ENCODE data around the gene RAPSN. TPM values are rescaled to one million over a fixed set of nuclear protein-coding genes. Genes with fewer than 3 reads are reported as not detected.

RAPSN gene
- total RNA-seq, 1 donor from 2014 or later: 0.16 TPM

GRCh38 chr11:47406896-47407745 lies 41.8 kb downstream of the RAPSN start:
- TF ChIP-seq CTCF (conservative IDR thresholded peaks at IDR 0.05): no peak
- Mint-ChIP-seq H3K4me1 (peaks cover 19% of the 10 kb centered on the region), H3K4me3 (peak overlapping the region; percentile 92), H3K27ac (ENCODE audit: unreplicated experiment) (peak overlapping the region; percentile 94), H3K9me3 (no peaks in the 10 kb centered on the region), H3K27me3 (ENCODE audit: low read depth) (no peaks in the 10 kb centered on the region), H3K36me3 (ENCODE audit: low read depth) (no peaks in the 10 kb centered on the region)
- no peak for DNase-seq (ENCODE audit: low read depth, low spot score)

GRCh38 chr11:47403571-47403970 lies 45.4 kb downstream of the RAPSN start:
- Mint-ChIP-seq H3K4me3 (no peak overlapping the region), H3K36me3 (ENCODE audit: low read depth) (no peaks in the 10 kb centered on the region), H3K4me1 (peaks cover 21% of the 10 kb centered on the region), H3K9me3 (no peaks in the 10 kb centered on the region), H3K27ac (ENCODE audit: unreplicated experiment) (peak overlapping the region; percentile 22), H3K27me3 (ENCODE audit: low read depth) (no peaks in the 10 kb centered on the region)
- DNase-seq (ENCODE audit: low read depth, low spot score): no peak
- TF ChIP-seq CTCF (conservative IDR thresholded peaks at IDR 0.05): no peak

GRCh38 chr11:47403135-47403534 lies 45.8 kb downstream of the RAPSN start:
- no peak for TF ChIP-seq CTCF (conservative IDR thresholded peaks at IDR 0.05)
- H3K27ac Mint-ChIP-seq (ENCODE audit: unreplicated experiment): peak overlapping the region; percentile 22
- no peaks in the 10 kb centered on the region for H3K36me3 Mint-ChIP-seq (ENCODE audit: low read depth)
- no peak for DNase-seq (ENCODE audit: low read depth, low spot score)
- no peak overlapping the region for H3K4me3 Mint-ChIP-seq
- no peaks in the 10 kb centered on the region for H3K27me3 Mint-ChIP-seq (ENCODE audit: low read depth)
- H3K9me3 Mint-ChIP-seq: no peaks in the 10 kb centered on the region
- peaks cover 21% of the 10 kb centered on the region for H3K4me1 Mint-ChIP-seq

- H3K4me3 Mint-ChIP-seq: peak overlapping the region; percentile 43
- H3K27me3 Mint-ChIP-seq (ENCODE audit: low read depth): no peaks in the 10 kb centered on the region
- no peak for DNase-seq (ENCODE audit: low read depth, low spot score)
- no peaks in the 10 kb centered on the region for H3K9me3 Mint-ChIP-seq
- H3K27ac Mint-ChIP-seq (ENCODE audit: unreplicated experiment): no peak overlapping the region
- TF ChIP-seq CTCF (conservative IDR thresholded peaks at IDR 0.05): no peak
- H3K36me3 Mint-ChIP-seq (ENCODE audit: low read depth): no peaks in the 10 kb centered on the region
- H3K4me1 Mint-ChIP-seq: peaks cover 9% of the 10 kb centered on the region
Measured at GRCh38 chr11:47400768-47401279, 48.1 kb downstream of the RAPSN start.

GRCh38 chr11:47399860-47400767 lies 48.8 kb downstream of the RAPSN start:
- H3K4me3 Mint-ChIP-seq: peak overlapping the region; percentile 72
- no peaks in the 10 kb centered on the region for H3K9me3 Mint-ChIP-seq
- H3K27ac Mint-ChIP-seq (ENCODE audit: unreplicated experiment): no peak overlapping the region
- H3K36me3 Mint-ChIP-seq (ENCODE audit: low read depth): no peaks in the 10 kb centered on the region
- H3K4me1 Mint-ChIP-seq: peaks cover 9% of the 10 kb centered on the region
- no peak for DNase-seq (ENCODE audit: low read depth, low spot score)
- TF ChIP-seq CTCF (conservative IDR thresholded peaks at IDR 0.05): no peak
- H3K27me3 Mint-ChIP-seq (ENCODE audit: low read depth): no peaks in the 10 kb centered on the region
